GM23338 (cell line): ENCODE measurements around the gene NF1. TPM values are rescaled to one million over a fixed set of nuclear protein-coding genes. Genes with fewer than 3 reads are reported as not detected.
A peak's percentile ranks its signal among the peaks of the same experiment; 100 is the strongest.

Experiments used
- ATAC-seq: fragments of 200-7000 bp; cut with Tn5 transposase; 3 replicates; pipeline ENCODE4 v1.9.1; 2020
- DNase-seq: peaks from one replicate; pipeline ENCODE4 v3.0.0-alpha.2; 2015; ENCODE audit warnings: low spot score
- H2AFZ ChIP-seq: fragments of 200-600 bp; sonication (generic); 2 replicates; pipeline ENCODE4 v1.8.0; 2016; ENCODE audit warnings: antibody characterized with exemption, mild to moderate bottlenecking, moderate library complexity
- H3F3A ChIP-seq: fragments of 200-600 bp; sonication (generic); replicated peaks from 2 replicates; pipeline ENCODE4 v1.8.0; 2017; ENCODE audit warnings: antibody characterized with exemption, mixed run types, low read depth
- H3K27ac ChIP-seq: fragments of 200-600 bp; sonication (generic); 2 replicates; pipeline ENCODE4 v1.6.1; 2016; ENCODE audit warnings: low read depth
- H3K27me3 ChIP-seq: fragments of 200-600 bp; sonication (generic); 2 replicates; pipeline ENCODE4 v1.8.0; 2016; ENCODE audit warnings: mild to moderate bottlenecking, mixed run types, moderate library complexity; ENCODE audit not compliant: insufficient read depth
- H3K36me3 ChIP-seq: fragments of 200-600 bp; sonication (generic); 2 replicates; pipeline ENCODE4 v1.8.0; 2016; ENCODE audit warnings: mild to moderate bottlenecking; ENCODE audit not compliant: insufficient read depth
- H3K4me1 ChIP-seq: fragments of 200-600 bp; sonication (generic); 2 replicates; pipeline ENCODE4 v1.8.0; 2016; ENCODE audit warnings: mild to moderate bottlenecking, moderate library complexity; ENCODE audit not compliant: insufficient read depth
- H3K4me2 ChIP-seq: fragments of 200-600 bp; sonication (generic); 2 replicates; pipeline ENCODE4 v1.7.1; 2017; ENCODE audit warnings: mixed run types
- H3K4me3 ChIP-seq: fragments of 200-600 bp; sonication (generic); 2 replicates; pipeline ENCODE4 v1.6.1; 2016; ENCODE audit warnings: mixed run types
- H3K79me2 ChIP-seq: fragments of 200-600 bp; sonication (generic); replicated peaks from 2 replicates; pipeline ENCODE4 v1.8.0; 2017; ENCODE audit warnings: mild to moderate bottlenecking; ENCODE audit not compliant: insufficient read depth
- H3K9me2 ChIP-seq: fragments of 200-600 bp; sonication (generic); 2 replicates; pipeline ENCODE4 v1.8.0; 2017; ENCODE audit not compliant: insufficient read depth
- H4K20me1 ChIP-seq: fragments of 200-600 bp; sonication (generic); replicated peaks from 2 replicates; pipeline ENCODE4 v1.8.0; 2017; ENCODE audit warnings: mild to moderate bottlenecking; ENCODE audit not compliant: insufficient read depth
- H3K27ac Mint-ChIP-seq: 2 replicates; pipeline ENCODE4 v1.8.0; 2020; ENCODE audit warnings: inconsistent platforms, mild to moderate bottlenecking, moderate library complexity, mixed read lengths
- H3K27me3 Mint-ChIP-seq: 3 replicates; pipeline ENCODE4 v1.8.0; 2022; ENCODE audit warnings: low read depth, mild to moderate bottlenecking, moderate library complexity, mixed read lengths, inconsistent platforms; ENCODE audit not compliant: insufficient read depth, poor library complexity
- H3K36me3 Mint-ChIP-seq: 3 replicates; pipeline ENCODE4 v1.8.0; 2021; ENCODE audit warnings: low read depth, mild to moderate bottlenecking, inconsistent platforms, moderate library complexity, mixed read lengths
- H3K4me1 Mint-ChIP-seq: 3 replicates; pipeline ENCODE4 v1.8.0; 2020; ENCODE audit warnings: mild to moderate bottlenecking, inconsistent platforms, mixed read lengths
- H3K4me3 Mint-ChIP-seq: 3 replicates; pipeline ENCODE4 v1.8.0; 2021; ENCODE audit warnings: moderate library complexity, mild to moderate bottlenecking, inconsistent platforms, mixed read lengths
- H3K9me3 Mint-ChIP-seq: 3 replicates; pipeline ENCODE4 v1.8.0; 2020; ENCODE audit warnings: moderate library complexity, mild to moderate bottlenecking, inconsistent platforms, mixed read lengths
- CREB1 ChIP-seq: fragments of 250-450 bp; sonication (Bioruptor Pico); IDR thresholded peaks from 2 replicates; pipeline ENCODE4 v1.5.0; 2020; ENCODE audit warnings: low read depth, mild to moderate bottlenecking, moderate library complexity
- EZH2 ChIP-seq: fragments of 200-600 bp; sonication (generic); IDR thresholded peaks from one replicate; pipeline ENCODE4 v1.8.0; 2017; ENCODE audit warnings: antibody characterized with exemption, mild to moderate bottlenecking, low read depth; ENCODE audit not compliant: unreplicated experiment
- EZH2phosphoT487 ChIP-seq: fragments of 200-600 bp; sonication (generic); IDR thresholded peaks from one replicate; pipeline ENCODE4 v1.8.1; 2018; ENCODE audit warnings: antibody characterized with exemption; ENCODE audit not compliant: unreplicated experiment
- JUNB ChIP-seq: IDR thresholded peaks from one replicate; pipeline ENCODE4 v1.6.1; 2016; ENCODE audit warnings: antibody characterized with exemption; ENCODE audit not compliant: unreplicated experiment
- POLR2AphosphoS5 ChIP-seq: IDR thresholded peaks from 2 replicates; pipeline ENCODE4 v1.6.1; 2016; ENCODE audit warnings: antibody characterized with exemption, low read depth
- ZNF114 ChIP-seq: fragments of 250-450 bp; sonication (Bioruptor Pico); IDR thresholded peaks from 2 replicates; pipeline ENCODE4 v1.5.0; 2020; ENCODE audit warnings: mild to moderate bottlenecking, moderate library complexity
- polyA plus RNA-seq: library from polyadenylated mRNA; unstranded; fragments of >200 nt; fragmentation: Nextera tagmentation; extraction: Ambion mirVana; gene quantifications from 2 replicates; pipeline ENCODE4 v1.2.1, GENCODE V29; 2016
- total RNA-seq: library from RNA; depleted of rRNA; stranded (reverse); fragments of >200 nt; shearing (Covaris generic); gene quantifications from 2 replicates; pipeline ENCODE4 v1.2.3, GENCODE V29; 2014
- TF ChIP-seq, protein P1 (sequence below): fragments of 250-450 bp; sonication (Bioruptor Pico); IDR thresholded peaks from 2 replicates; pipeline ENCODE4 v1.5.0; 2020; ENCODE audit warnings: mild to moderate bottlenecking, moderate library complexity
- TF ChIP-seq, protein P2 (sequence below): IDR thresholded peaks from 2 replicates; pipeline ENCODE4 v1.6.1; 2016; ENCODE audit warnings: antibody characterized with exemption

The NF1 gene
- total and polyA plus RNA-seq, 2 experiments from 2014 or later, result 16.3 to 49.7 TPM

DNA sequence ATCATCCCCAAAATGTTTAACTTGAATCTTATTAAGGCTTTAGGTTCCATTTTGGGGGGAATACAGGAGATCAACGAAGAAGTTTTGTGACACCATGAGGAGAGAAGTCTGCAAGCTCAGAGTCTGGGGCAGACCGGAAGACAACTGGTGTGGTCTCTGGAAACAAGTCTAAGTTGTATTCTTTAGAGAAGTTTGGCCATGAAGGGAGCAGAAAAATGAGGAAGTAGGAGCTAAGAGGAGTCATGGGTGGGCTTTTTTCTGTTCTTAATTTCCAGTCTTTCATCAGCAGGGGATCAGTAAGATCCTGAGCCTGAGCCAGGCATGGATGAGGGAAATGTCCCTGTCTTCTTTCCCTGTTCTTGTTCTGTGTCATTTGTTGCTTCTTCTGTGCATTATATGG is 35.8 kb upstream of the NF1 start:
- Mint-ChIP-seq H3K27me3 (peaks cover 4% of the 10 kb centered on the region), H3K4me1 (peaks cover 10% of the 10 kb centered on the region), H3K9me3 (no peaks in the 10 kb centered on the region), H3K27ac (no peak overlapping the region), H3K36me3 (no peaks in the 10 kb centered on the region), H3K4me3 (no peak overlapping the region)
- Histone ChIP-seq H3K9me2 (no peaks in the 10 kb centered on the region), H3K4me2 (no peak overlapping the region), H3K4me3 (no peak overlapping the region), H3F3A (no peaks in the 10 kb centered on the region), H3K36me3 (no peaks in the 10 kb centered on the region), H3K79me2 (no peaks in the 10 kb centered on the region), H3K4me1 (no peaks in the 10 kb centered on the region), H3K27me3 (no peaks in the 10 kb centered on the region), H2AFZ (peak overlapping the region; percentile 67; the same call in 1 of the 2 replicates), H4K20me1 (no peaks in the 10 kb centered on the region), H3K27ac (no peak overlapping the region)
- DNase-seq (no peak), ATAC-seq (no peak)
- no peak for TF ChIP-seq EZH2
- TF ChIP-seq, protein P1, sequence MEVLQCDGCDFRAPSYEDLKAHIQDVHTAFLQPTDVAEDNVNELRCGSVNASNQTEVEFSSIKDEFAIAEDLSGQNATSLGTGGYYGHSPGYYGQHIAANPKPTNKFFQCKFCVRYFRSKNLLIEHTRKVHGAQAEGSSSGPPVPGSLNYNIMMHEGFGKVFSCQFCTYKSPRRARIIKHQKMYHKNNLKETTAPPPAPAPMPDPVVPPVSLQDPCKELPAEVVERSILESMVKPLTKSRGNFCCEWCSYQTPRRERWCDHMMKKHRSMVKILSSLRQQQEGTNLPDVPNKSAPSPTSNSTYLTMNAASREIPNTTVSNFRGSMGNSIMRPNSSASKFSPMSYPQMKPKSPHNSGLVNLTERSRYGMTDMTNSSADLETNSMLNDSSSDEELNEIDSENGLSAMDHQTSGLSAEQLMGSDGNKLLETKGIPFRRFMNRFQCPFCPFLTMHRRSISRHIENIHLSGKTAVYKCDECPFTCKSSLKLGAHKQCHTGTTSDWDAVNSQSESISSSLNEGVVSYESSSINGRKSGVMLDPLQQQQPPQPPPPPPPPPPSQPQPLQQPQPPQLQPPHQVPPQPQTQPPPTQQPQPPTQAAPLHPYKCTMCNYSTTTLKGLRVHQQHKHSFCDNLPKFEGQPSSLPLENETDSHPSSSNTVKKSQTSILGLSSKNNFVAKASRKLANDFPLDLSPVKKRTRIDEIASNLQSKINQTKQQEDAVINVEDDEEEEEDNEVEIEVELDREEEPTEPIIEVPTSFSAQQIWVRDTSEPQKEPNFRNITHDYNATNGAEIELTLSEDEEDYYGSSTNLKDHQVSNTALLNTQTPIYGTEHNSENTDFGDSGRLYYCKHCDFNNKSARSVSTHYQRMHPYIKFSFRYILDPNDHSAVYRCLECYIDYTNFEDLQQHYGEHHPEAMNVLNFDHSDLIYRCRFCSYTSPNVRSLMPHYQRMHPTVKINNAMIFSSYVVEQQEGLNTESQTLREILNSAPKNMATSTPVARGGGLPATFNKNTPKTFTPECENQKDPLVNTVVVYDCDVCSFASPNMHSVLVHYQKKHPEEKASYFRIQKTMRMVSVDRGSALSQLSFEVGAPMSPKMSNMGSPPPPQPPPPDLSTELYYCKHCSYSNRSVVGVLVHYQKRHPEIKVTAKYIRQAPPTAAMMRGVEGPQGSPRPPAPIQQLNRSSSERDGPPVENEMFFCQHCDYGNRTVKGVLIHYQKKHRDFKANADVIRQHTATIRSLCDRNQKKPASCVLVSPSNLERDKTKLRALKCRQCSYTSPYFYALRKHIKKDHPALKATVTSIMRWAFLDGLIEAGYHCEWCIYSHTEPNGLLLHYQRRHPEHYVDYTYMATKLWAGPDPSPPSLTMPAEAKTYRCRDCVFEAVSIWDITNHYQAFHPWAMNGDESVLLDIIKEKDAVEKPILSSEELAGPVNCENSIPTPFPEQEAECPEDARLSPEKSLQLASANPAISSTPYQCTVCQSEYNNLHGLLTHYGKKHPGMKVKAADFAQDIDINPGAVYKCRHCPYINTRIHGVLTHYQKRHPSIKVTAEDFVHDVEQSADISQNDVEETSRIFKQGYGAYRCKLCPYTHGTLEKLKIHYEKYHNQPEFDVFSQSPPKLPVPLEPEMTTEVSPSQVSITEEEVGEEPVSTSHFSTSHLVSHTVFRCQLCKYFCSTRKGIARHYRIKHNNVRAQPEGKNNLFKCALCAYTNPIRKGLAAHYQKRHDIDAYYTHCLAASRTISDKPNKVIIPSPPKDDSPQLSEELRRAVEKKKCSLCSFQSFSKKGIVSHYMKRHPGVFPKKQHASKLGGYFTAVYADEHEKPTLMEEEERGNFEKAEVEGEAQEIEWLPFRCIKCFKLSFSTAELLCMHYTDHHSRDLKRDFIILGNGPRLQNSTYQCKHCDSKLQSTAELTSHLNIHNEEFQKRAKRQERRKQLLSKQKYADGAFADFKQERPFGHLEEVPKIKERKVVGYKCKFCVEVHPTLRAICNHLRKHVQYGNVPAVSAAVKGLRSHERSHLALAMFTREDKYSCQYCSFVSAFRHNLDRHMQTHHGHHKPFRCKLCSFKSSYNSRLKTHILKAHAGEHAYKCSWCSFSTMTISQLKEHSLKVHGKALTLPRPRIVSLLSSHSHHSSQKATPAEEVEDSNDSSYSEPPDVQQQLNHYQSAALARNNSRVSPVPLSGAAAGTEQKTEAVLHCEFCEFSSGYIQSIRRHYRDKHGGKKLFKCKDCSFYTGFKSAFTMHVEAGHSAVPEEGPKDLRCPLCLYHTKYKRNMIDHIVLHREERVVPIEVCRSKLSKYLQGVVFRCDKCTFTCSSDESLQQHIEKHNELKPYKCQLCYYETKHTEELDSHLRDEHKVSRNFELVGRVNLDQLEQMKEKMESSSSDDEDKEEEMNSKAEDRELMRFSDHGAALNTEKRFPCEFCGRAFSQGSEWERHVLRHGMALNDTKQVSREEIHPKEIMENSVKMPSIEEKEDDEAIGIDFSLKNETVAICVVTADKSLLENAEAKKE (CRISPR knock-in tag), result no peak
- no peak for TF ChIP-seq POLR2AphosphoS5
- TF ChIP-seq, protein P2, sequence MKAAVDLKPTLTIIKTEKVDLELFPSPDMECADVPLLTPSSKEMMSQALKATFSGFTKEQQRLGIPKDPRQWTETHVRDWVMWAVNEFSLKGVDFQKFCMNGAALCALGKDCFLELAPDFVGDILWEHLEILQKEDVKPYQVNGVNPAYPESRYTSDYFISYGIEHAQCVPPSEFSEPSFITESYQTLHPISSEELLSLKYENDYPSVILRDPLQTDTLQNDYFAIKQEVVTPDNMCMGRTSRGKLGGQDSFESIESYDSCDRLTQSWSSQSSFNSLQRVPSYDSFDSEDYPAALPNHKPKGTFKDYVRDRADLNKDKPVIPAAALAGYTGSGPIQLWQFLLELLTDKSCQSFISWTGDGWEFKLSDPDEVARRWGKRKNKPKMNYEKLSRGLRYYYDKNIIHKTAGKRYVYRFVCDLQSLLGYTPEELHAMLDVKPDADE, result no peak
- TF ChIP-seq ZNF114 (CRISPR knock-in tag), result no peak
- no peak for TF ChIP-seq CREB1 (CRISPR knock-in tag)
- no peak for TF ChIP-seq EZH2phosphoT487
- no peak for TF ChIP-seq JUNB
